LNCAP (cell line): Measurements from ENCODE around the gene SETD2.

Experiments used
- CTCF ChIP-seq: fragments of 450-650 bp; IDR thresholded peaks from 2 replicates; pipeline ENCODE4 v1.5.1; 2017; ENCODE audit warnings: mild to moderate bottlenecking

SETD2 gene

DNA sequence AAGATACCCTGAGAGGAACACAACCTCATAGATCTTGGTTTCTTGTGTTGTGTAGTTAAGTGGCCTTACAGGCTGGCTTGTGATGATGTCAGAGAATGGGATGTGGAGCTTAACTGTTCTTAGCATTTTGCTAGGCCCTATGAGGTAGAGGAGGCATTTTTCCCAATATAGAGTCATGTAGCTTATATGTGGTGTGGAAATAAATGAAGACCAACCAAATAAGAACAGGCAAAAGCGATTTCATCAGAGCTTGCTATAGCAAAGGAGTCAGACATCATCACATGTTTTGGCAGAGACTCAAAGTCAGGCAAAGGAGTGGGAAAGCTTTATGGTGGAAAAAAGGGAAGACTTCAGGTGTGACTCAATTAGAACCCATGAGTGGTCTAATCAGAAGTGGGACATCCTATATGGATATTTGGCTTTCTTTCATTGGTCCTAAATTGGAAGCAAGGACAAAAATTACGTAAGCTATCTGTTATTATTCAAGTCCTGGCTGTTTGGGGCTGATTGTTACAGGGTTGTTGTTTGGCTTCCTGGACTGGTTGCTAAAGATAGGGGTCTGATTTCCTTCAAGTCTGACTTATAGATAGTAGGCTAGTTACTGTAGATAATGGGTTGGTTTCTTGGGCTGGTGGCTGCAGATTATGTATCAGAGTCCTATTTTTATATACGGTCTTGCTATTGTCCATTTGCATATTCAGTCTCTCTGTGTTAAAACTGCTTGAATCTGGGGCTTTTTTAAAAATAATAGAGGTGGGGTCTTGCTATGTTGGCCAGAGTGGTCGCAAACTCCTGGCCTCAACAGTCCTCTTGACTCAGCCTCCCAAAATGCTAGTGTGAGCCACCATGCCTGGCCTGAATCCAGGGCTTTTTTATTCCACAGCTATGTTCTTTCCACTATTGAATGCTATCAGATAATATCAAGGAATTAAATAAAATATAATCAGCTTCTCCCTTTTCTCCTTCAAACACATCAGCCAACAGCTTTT, 30.3 kb upstream of the SETD2 start:
- TF ChIP-seq CTCF: no peak

GRCh38 chr3:47186285-47186684, 22.4 kb upstream of the SETD2 start:
- no peak for TF ChIP-seq CTCF

DNA sequence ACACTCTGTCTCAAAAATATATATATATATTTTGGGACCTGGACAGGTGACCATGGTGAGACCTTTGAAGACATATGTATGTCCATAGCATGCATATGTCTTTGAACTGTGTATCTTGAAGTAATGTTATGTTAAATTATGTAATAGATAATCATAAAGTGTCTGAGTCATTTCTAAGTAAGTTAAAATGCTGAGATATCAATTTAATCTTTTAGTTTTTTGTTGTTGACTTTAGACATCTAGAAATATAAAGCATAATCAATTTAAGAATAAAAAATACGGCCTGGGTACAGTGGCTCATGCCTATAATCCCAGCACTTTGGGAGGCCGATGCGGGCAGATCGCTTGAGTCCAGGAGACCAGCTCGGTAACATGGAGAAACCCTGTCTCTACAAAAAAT, 12.7 kb upstream of the SETD2 start:
- no peak for TF ChIP-seq CTCF

GRCh38 chr3:47163169-47164006, 525 bp downstream of the SETD2 start:
- no peak for TF ChIP-seq CTCF

DNA sequence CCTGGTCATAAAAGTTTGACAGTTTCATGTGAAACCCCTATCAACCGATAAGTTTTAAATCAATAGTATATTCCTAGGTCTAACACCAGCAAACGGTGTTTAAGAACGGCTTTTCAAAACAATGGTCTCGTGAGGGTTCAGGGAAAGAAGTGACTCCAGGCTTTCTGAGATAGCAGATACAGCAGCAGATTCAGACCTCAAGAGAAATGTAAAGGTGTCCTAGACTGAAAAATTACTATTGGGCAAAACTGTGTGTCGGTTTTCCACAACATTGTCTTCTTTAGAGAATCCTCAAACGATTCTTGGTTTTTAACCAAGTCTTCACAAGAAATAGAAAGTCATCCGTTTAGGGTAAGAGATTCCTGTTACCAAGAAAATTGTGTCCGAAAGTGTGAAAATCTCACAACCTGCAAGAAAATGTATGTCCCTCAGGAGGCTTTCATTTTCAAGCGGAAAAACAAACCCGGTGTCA, 1.2 kb downstream of the SETD2 start:
- no peak for TF ChIP-seq CTCF

GRCh38 chr3:47161983-47162696, 1.8 kb downstream of the SETD2 start:
- no peak for TF ChIP-seq CTCF

- no peak for TF ChIP-seq CTCF
These were observed 4.1 kb downstream of the SETD2 start for GRCh38 chr3:47159820-47160219.
